22Rv1 (cell line): Measurements from ENCODE around the gene ETS1.

Experiments
- H3K27ac ChIP-seq: fragments of 450-650 bp; 2 replicates; pipeline ENCODE4 v1.5.1; 2017
- CTCF ChIP-seq: fragments of 450-650 bp; IDR thresholded peaks from 2 replicates; pipeline ENCODE4 v1.5.1; 2017; ENCODE audit warnings: mild to moderate bottlenecking
- ZFX ChIP-seq: fragments of 450-650 bp; IDR thresholded peaks from 2 replicates; pipeline ENCODE4 v1.6.1; 2017; ENCODE audit warnings: antibody characterized with exemption, borderline replicate concordance

ETS1 gene

GRCh38 chr11:128535468-128536457 is 51.6 kb downstream of the ETS1 start:
- no peak overlapping the region for H3K27ac ChIP-seq
- no peak for TF ChIP-seq ZFX
- TF ChIP-seq CTCF = no peak

- TF ChIP-seq ZFX (no peak), CTCF (no peak)
These were observed 53.9 kb downstream of the ETS1 start for GRCh38 chr11:128533472-128533871.

GRCh38 chr11:128532572-128533091 is 54.7 kb downstream of the ETS1 start:
- H3K27ac ChIP-seq = no peak overlapping the region
- TF ChIP-seq CTCF = no peak
- TF ChIP-seq ZFX = no peak

More at GRCh38 chr11:128533472-128533871, 53.9 kb downstream of the ETS1 start:
- no peak overlapping the region for H3K27ac ChIP-seq

- no peak for TF ChIP-seq CTCF
- no peak for TF ChIP-seq ZFX
- no peak overlapping the region for H3K27ac ChIP-seq
These were observed 55.3 kb downstream of the ETS1 start for GRCh38 chr11:128532016-128532571.

- H3K27ac ChIP-seq = no peak overlapping the region
- TF ChIP-seq CTCF (no peak), ZFX (no peak)
These were observed 55.8 kb downstream of the ETS1 start for GRCh38 chr11:128531588-128531987.

GRCh38 chr11:128530118-128531074 is 57.0 kb downstream of the ETS1 start:
- TF ChIP-seq CTCF (no peak), ZFX (no peak)
- H3K27ac ChIP-seq = no peak overlapping the region
